HCT116 (cell line): ENCODE measurements around the gene RPH3AL. TPM values are rescaled to one million over a fixed set of nuclear protein-coding genes. Genes with fewer than 3 reads are reported as not detected.

Experiments used
- ATAC-seq: fragments of 200-7000 bp; cut with Tn5 transposase; 2 replicates; pipeline ENCODE4 v1.9.1; 2020; ENCODE audit warnings: mild to moderate bottlenecking, moderate library complexity
- BruUV-seq: library from RNA; stranded (reverse); fragments of 400-500 nt; replicated peaks from 2 replicates; lab custom pipeline; 2021; lab: Mats Ljungman, UMichigan
- CTCF ChIA-PET: fragments of 300-600 bp; sonication (Branson Sonifier 250); formaldehyde crosslinking; loops from one replicate; lab custom pipeline; 2021; ENCODE audit warnings: antibody characterized with exemption; lab: Charles Lee
- POLR2A ChIA-PET: fragments of 300-600, 350-600 bp; sonication (Branson Sonifier 250); formaldehyde crosslinking; loops from one replicate; lab custom pipeline; 2021; ENCODE audit warnings: antibody characterized with exemption; lab: Charles Lee
- RAD21 ChIA-PET, 2 experiments: fragments of 300-600 bp; sonication (Branson Sonifier 250); formaldehyde crosslinking; loops; one replicate each; lab custom pipeline; 2023; ENCODE audit warnings: low total read pairs in 2 of 2; ENCODE audit not compliant: uncharacterized antibody in 2 of 2, unreplicated experiment in 2 of 2, low non-redundant PET in 1 of 2; lab: Charles Lee
- DNase-seq: peaks from one replicate; pipeline ENCODE4 v3.0.0-alpha.2; 2010; ENCODE audit warnings: low read depth, low spot score
- H2AFZ ChIP-seq: fragments of 200-600 bp; shearing (Covaris generic), sonication (generic); 2 replicates; pipeline ENCODE4 v1.6.1; 2017; ENCODE audit warnings: low read depth, mixed run types, mixed read lengths, antibody characterized with exemption, low read length; ENCODE audit not compliant: poor library complexity, severe bottlenecking
- H3K27ac ChIP-seq: 2 replicates; pipeline ENCODE4 v1.5.1; 2012; ENCODE audit warnings: low read depth, low read length
- H3K27me3 ChIP-seq: fragments of 200-600 bp; sonication (generic); 2 replicates; pipeline ENCODE4 v1.6.1; 2016; ENCODE audit warnings: mixed run types, low read length, mixed read lengths; ENCODE audit not compliant: insufficient read depth
- H3K36me3 ChIP-seq, 2 experiments: fragments of 200-500 bp in 1 of 2; fragments of 200-600 bp in 1 of 2; sonication (Bioruptor generic) in 1 of 2; sonication (generic) in 1 of 2; 2 replicates each; pipeline versions ENCODE4 v1.5.1 to v1.6.1; 2014 to 2016; ENCODE audit warnings: low read length in 2 of 2, inconsistent platforms in 1 of 2, mixed read lengths in 1 of 2, mixed run types in 1 of 2; ENCODE audit not compliant: insufficient read depth in 2 of 2, control insufficient read depth in 1 of 2
- H3K4me1 ChIP-seq, 2 experiments: fragments of 200-600 bp in 1 of 2; sonication (generic) in 1 of 2; 2 replicates each; pipeline versions ENCODE4 v1.5.1 to v1.6.1; 2012 to 2017; ENCODE audit warnings: low read length in 2 of 2, inconsistent platforms in 1 of 2, mild to moderate bottlenecking in 1 of 2, mixed read lengths in 1 of 2, mixed run types in 1 of 2, moderate library complexity in 1 of 2; ENCODE audit not compliant: insufficient read depth in 2 of 2, control insufficient read depth in 1 of 2
- H3K4me2 ChIP-seq: fragments of 200-600 bp; sonication (generic); 2 replicates; pipeline ENCODE4 v1.6.1; 2017; ENCODE audit warnings: mixed run types, low read length, mixed read lengths
- H3K4me3 ChIP-seq, 2 experiments: fragments of 200-600 bp in 1 of 2; sonication (generic) in 1 of 2; replicated peaks in 1 of 2; 2 replicates each; pipeline ENCODE4 v1.5.1; 2011 to 2016; ENCODE audit warnings: low read length in 2 of 2, control low read depth in 1 of 2, low read depth in 1 of 2, mild to moderate bottlenecking in 1 of 2, mixed read lengths in 1 of 2, mixed run types in 1 of 2
- H3K79me2 ChIP-seq: fragments of 200-600 bp; sonication (generic); 2 replicates; pipeline ENCODE4 v1.6.1; 2017; ENCODE audit warnings: mild to moderate bottlenecking, mixed run types, low read length, moderate library complexity, mixed read lengths; ENCODE audit not compliant: insufficient read depth
- H3K9ac ChIP-seq: fragments of 200-600 bp; sonication (generic); 2 replicates; pipeline ENCODE4 v1.6.1; 2016; ENCODE audit warnings: low read length, mixed read lengths
- H3K9me2 ChIP-seq: fragments of 200-600 bp; sonication (generic), shearing (Covaris generic); 2 replicates; pipeline ENCODE4 v1.6.1; 2017; ENCODE audit warnings: mixed run types, mild to moderate bottlenecking, moderate library complexity; ENCODE audit not compliant: insufficient read depth
- H3K9me3 ChIP-seq, 2 experiments: fragments of 200-500 bp in 1 of 2; fragments of 200-600 bp in 1 of 2; sonication (Bioruptor generic) in 1 of 2; sonication (generic) in 1 of 2; 2 replicates each; pipeline ENCODE4 v1.6.1; 2014 to 2017; ENCODE audit warnings: low read length in 2 of 2, mixed read lengths in 2 of 2, inconsistent platforms in 1 of 2, low read depth in 1 of 2, mild to moderate bottlenecking in 1 of 2, mixed run types in 1 of 2, moderate library complexity in 1 of 2; ENCODE audit not compliant: control insufficient read depth in 1 of 2, insufficient read depth in 1 of 2
- H4K20me1 ChIP-seq: fragments of 200-600 bp; sonication (generic), shearing (Covaris generic); 2 replicates; pipeline ENCODE4 v1.6.1; 2017; ENCODE audit warnings: mixed run types, mild to moderate bottlenecking, moderate library complexity; ENCODE audit not compliant: insufficient read depth
- CBX3 ChIP-seq: IDR thresholded peaks from 2 replicates; pipeline ENCODE4 v1.6.1; 2012; ENCODE audit warnings: low read depth
- EGR1 ChIP-seq: IDR thresholded peaks from 2 replicates; pipeline ENCODE4 v1.6.1; 2012; ENCODE audit warnings: low read depth
- ELF1 ChIP-seq: IDR thresholded peaks from 2 replicates; pipeline ENCODE4 v1.6.1; 2012; ENCODE audit warnings: low read depth, borderline replicate concordance
- EZH2 ChIP-seq: fragments of 200-600 bp; sonication (generic); IDR thresholded peaks from 2 replicates; pipeline ENCODE4 v1.6.1; 2017; ENCODE audit warnings: antibody characterized with exemption, mixed run types
- FOSL1 ChIP-seq: IDR thresholded peaks from 2 replicates; pipeline ENCODE4 v1.6.1; 2012; ENCODE audit warnings: low read depth
- JUND ChIP-seq: IDR thresholded peaks from 2 replicates; pipeline ENCODE4 v1.6.1; 2012
- POLR2AphosphoS5 ChIP-seq: IDR thresholded peaks from 2 replicates; pipeline ENCODE4 v1.6.1; 2011; ENCODE audit warnings: mild to moderate bottlenecking, low read depth, low read length, moderate library complexity
- RAD21 ChIP-seq: IDR thresholded peaks from 2 replicates; pipeline ENCODE4 v1.6.1; 2012; ENCODE audit warnings: low read depth, mild to moderate bottlenecking
- SRF ChIP-seq: IDR thresholded peaks from 2 replicates; pipeline ENCODE4 v1.6.1; 2012; ENCODE audit warnings: low read depth
- TCF7L2 ChIP-seq: IDR thresholded peaks from 2 replicates; pipeline ENCODE4 v1.7.0; 2011; ENCODE audit warnings: borderline replicate concordance, inconsistent platforms; ENCODE audit not compliant: insufficient read depth, insufficient read length; ENCODE audit errors: extremely low read depth
- YY1 ChIP-seq: IDR thresholded peaks from 2 replicates; pipeline ENCODE4 v1.6.1; 2011; ENCODE audit warnings: low read length, low read depth, moderate library complexity, mild to moderate bottlenecking; ENCODE audit not compliant: insufficient replicate concordance; ENCODE audit errors: extremely low read depth
- ZNF274 ChIP-seq: fragments of 200-500 bp; sonication (Bioruptor generic); IDR thresholded peaks from 2 replicates; pipeline ENCODE4 v1.6.1; 2014; ENCODE audit warnings: mild to moderate bottlenecking, low read depth, low read length, inconsistent platforms
- intact Hi-C: fragments of 100-400 bp; cut with micrococcal nuclease; formaldehyde crosslinking; loops from 2 replicates; pipeline ENCODE4 v1.10.0; 2022
- total RNA-seq: library from RNA; stranded (reverse); gene quantifications from one replicate; pipeline ENCODE4 v1.2.1, GENCODE V29; 2021; ENCODE audit not compliant: unreplicated experiment
- TF ChIP-seq, protein P1 (sequence below): IDR thresholded peaks from 2 replicates; pipeline ENCODE4 v1.6.1; 2012
- TF ChIP-seq, protein P2 (sequence below): IDR thresholded peaks from 2 replicates; pipeline ENCODE4 v1.6.1; 2012; ENCODE audit warnings: low read depth

The RPH3AL gene
- total RNA-seq, 1 experiment from 2014 or later: 17.0 TPM

DNA sequence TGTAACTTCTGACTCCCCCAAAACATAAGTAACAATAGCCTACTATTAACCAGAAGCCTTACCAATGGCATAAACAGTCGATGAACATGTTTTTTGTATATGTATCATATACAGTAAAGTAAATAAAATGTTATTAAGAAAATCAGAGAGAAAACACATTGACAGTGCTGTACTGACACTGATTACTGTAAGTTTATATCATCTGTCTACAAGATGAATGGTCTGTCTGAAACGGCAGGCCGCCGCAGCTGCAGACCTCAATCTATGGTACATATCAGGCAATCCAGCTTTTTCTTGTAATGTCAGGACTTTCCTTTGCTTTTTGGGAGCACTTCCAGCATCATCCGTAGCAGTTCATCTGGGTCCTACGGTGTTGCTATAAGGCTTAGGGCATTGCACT is 44.2 kb upstream of the RPH3AL start:
- intact Hi-C loops: no loop called here
- no peak overlapping the region for H3K4me3 ChIP-seq
- H4K20me1 ChIP-seq: no peaks in the 10 kb centered on the region
- ChIA-PET CTCF (no interaction called here), RAD21 (no interaction called here), POLR2A (no interaction called here)
- no peaks in the 10 kb centered on the region for H3K4me1 ChIP-seq
- H3K9ac ChIP-seq: no peak overlapping the region
- no peaks in the 10 kb centered on the region for H3K79me2 ChIP-seq
- ATAC-seq (no peak), DNase-seq (no peak)
- no peak overlapping the region for H2AFZ ChIP-seq
- no TSS peak for BruUV-seq
- no peaks in the 10 kb centered on the region for H3K36me3 ChIP-seq
- H3K27ac ChIP-seq: no peak overlapping the region
- no peaks in the 10 kb centered on the region for H3K9me2 ChIP-seq
- no peaks in the 10 kb centered on the region for H3K9me3 ChIP-seq
- no peaks in the 10 kb centered on the region for H3K27me3 ChIP-seq
- no peak overlapping the region for H3K4me2 ChIP-seq
- TF ChIP-seq FOSL1: no peak
- TF ChIP-seq, protein P1, sequence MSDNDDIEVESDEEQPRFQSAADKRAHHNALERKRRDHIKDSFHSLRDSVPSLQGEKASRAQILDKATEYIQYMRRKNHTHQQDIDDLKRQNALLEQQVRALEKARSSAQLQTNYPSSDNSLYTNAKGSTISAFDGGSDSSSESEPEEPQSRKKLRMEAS: no peak
- no peak for TF ChIP-seq POLR2AphosphoS5
- no peak for TF ChIP-seq TCF7L2
- TF ChIP-seq YY1: no peak
- no peak for TF ChIP-seq SRF
- TF ChIP-seq EZH2: no peak
- TF ChIP-seq JUND: no peak
- TF ChIP-seq RAD21: no peak
- no peak for TF ChIP-seq EGR1
- no peak for TF ChIP-seq ELF1
- no peak for TF ChIP-seq CBX3
- TF ChIP-seq, protein P2, sequence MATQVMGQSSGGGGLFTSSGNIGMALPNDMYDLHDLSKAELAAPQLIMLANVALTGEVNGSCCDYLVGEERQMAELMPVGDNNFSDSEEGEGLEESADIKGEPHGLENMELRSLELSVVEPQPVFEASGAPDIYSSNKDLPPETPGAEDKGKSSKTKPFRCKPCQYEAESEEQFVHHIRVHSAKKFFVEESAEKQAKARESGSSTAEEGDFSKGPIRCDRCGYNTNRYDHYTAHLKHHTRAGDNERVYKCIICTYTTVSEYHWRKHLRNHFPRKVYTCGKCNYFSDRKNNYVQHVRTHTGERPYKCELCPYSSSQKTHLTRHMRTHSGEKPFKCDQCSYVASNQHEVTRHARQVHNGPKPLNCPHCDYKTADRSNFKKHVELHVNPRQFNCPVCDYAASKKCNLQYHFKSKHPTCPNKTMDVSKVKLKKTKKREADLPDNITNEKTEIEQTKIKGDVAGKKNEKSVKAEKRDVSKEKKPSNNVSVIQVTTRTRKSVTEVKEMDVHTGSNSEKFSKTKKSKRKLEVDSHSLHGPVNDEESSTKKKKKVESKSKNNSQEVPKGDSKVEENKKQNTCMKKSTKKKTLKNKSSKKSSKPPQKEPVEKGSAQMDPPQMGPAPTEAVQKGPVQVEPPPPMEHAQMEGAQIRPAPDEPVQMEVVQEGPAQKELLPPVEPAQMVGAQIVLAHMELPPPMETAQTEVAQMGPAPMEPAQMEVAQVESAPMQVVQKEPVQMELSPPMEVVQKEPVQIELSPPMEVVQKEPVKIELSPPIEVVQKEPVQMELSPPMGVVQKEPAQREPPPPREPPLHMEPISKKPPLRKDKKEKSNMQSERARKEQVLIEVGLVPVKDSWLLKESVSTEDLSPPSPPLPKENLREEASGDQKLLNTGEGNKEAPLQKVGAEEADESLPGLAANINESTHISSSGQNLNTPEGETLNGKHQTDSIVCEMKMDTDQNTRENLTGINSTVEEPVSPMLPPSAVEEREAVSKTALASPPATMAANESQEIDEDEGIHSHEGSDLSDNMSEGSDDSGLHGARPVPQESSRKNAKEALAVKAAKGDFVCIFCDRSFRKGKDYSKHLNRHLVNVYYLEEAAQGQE: no peak
- no peak for TF ChIP-seq ZNF274
